Upper lobe of left lung (tissue), 6 donors: ENCODE results near the gene NSUN2. TPM values are rescaled to one million over a fixed set of nuclear protein-coding genes. Genes with fewer than 3 reads are reported as not detected.
A peak's percentile ranks its signal among the peaks of the same experiment; 100 is the strongest.

Experiments
- ATAC-seq, 2 donors: fragments of 200-7000 bp; cut with Tn5 transposase; one replicate each; pipeline ENCODE4 v1.9.1; 2022; ENCODE audit warnings: mild to moderate bottlenecking in 2 of 2, moderate library complexity in 2 of 2; ENCODE audit not compliant: low FRiP score in 2 of 2
- DNase-seq, 2 donors: peaks; one replicate each; pipeline ENCODE4 v3.0.0-alpha.2; 2019 to 2020
- H3K27ac ChIP-seq, 4 donors: fragments of 200-600 bp; sonication (generic); one replicate each; pipeline ENCODE4 v1.5.1; 2016 to 2019
- H3K27me3 ChIP-seq, 4 donors: fragments of 200-600 bp; sonication (generic); one replicate each; pipeline ENCODE4 v1.5.1; 2017 to 2019
- H3K36me3 ChIP-seq, 4 donors: fragments of 200-600 bp; sonication (generic); one replicate each; pipeline ENCODE4 v1.5.1; 2016 to 2019
- H3K4me1 ChIP-seq, 4 donors: fragments of 200-600 bp; sonication (generic); one replicate each; pipeline ENCODE4 v1.5.1; 2018 to 2019
- H3K4me3 ChIP-seq, 4 donors: fragments of 200-600 bp; sonication (generic); one replicate each; pipeline ENCODE4 v1.5.1; 2017 to 2019; ENCODE audit warnings: mild to moderate bottlenecking in 2 of 4, moderate library complexity in 1 of 4
- H3K9me3 ChIP-seq, 4 donors: fragments of 200-600 bp; sonication (generic); one replicate each; pipeline ENCODE4 v1.5.1; 2018 to 2019
- CTCF ChIP-seq, 6 experiments: fragments of 450-650 bp in 4 of 6; fragments of 200-600 bp in 2 of 6; sonication (generic) in 2 of 6; IDR thresholded peaks; one replicate each; pipeline ENCODE4 v1.5.1; 2016 to 2019; ENCODE audit warnings: antibody characterized with exemption in 6 of 6
- EP300 ChIP-seq, 4 donors: sonication (generic); formaldehyde crosslinking; IDR thresholded peaks; one replicate each; pipeline ENCODE4 v1.5.1; 2017; ENCODE audit warnings: antibody characterized with exemption in 4 of 4, control low read depth in 2 of 4
- POLR2A ChIP-seq, 4 donors: fragments of 450-650 bp; IDR thresholded peaks; one replicate each; pipeline ENCODE4 v1.5.1; 2016 to 2017; ENCODE audit warnings: antibody characterized with exemption in 4 of 4, mild to moderate bottlenecking in 2 of 4
- POLR2AphosphoS5 ChIP-seq, 2 donors: sonication (generic); formaldehyde crosslinking; IDR thresholded peaks; one replicate each; pipeline ENCODE4 v1.5.1; 2017; ENCODE audit warnings: antibody characterized with exemption in 2 of 2
- WGBS, 2 donors: methylation state at CpG; one replicate each; pipeline ENCODE4 v1.1.5; 2017 to 2018; 5-methylcytosine and 5-hydroxymethylcytosine counted together
- total RNA-seq, 6 donors: library from RNA; depleted of rRNA in 4 of 6; stranded (reverse); fragments of >200 nt in 4 of 6; gene quantifications; one replicate each; pipeline versions ENCODE4 v1.1.0 to v1.2.1, GENCODE V29; 2016 to 2021
- donor health status: DM: no; HTN: no; CAD: no; lungs with moderate emphysema.
- donor health status: DM: no; HTN: yes; CAD: no; lungs with severe emphysema.

NSUN2 gene
- total RNA-seq, 6 donors from 2014 or later, result 41.9 to 92.2 (median 52.2) TPM

DNA sequence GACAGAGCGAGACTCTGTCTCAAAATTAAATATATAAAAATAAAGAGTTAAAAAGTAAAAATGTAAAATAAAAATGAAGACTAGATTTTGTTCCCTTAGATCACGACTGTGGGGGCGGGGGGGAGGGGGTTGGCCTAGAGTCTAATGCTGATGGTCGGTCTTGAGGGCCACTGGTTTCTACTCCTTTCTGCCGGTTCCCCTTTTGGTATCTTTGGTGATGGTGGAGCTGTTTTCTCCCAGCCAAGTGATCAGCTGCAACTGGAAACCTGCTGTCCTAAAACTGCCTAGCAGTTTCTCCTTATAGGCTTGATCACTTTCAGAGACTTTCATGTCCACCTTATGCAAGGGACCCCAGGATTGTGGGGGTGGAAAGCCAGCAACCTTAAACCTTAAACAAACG, 1.5 kb upstream of the NSUN2 start:
- no peaks in the 10 kb centered on the region for H3K9me3 ChIP-seq
- H3K27me3 ChIP-seq, result no peaks in the 10 kb centered on the region
- peak overlapping the region in 1 of 4 donors; percentile 94 for H3K27ac ChIP-seq
- H3K36me3 ChIP-seq, result peaks cover 4 to 20% (median 8%) of the 10 kb centered on the region in 4 donors
- no peak for DNase-seq
- TF ChIP-seq CTCF (IDR thresholded peaks at IDR 0.05) (no peak), POLR2AphosphoS5 (IDR thresholded peaks at IDR 0.05) (no peak), POLR2A (IDR thresholded peaks at IDR 0.05) (no peak), EP300 (IDR thresholded peaks at IDR 0.05) (no peak)
- peaks cover 22 to 34% (median 26%) of the 10 kb centered on the region in 4 donors for H3K4me1 ChIP-seq
- ATAC-seq, result no peak
- peak overlapping the region in 3 of 4 donors; percentile 91 to 97 (median 95) for H3K4me3 ChIP-seq
- WGBS, 2 donors, result 16 to 19% methylated on average over 6 of the region's 6 CpGs

DNA sequence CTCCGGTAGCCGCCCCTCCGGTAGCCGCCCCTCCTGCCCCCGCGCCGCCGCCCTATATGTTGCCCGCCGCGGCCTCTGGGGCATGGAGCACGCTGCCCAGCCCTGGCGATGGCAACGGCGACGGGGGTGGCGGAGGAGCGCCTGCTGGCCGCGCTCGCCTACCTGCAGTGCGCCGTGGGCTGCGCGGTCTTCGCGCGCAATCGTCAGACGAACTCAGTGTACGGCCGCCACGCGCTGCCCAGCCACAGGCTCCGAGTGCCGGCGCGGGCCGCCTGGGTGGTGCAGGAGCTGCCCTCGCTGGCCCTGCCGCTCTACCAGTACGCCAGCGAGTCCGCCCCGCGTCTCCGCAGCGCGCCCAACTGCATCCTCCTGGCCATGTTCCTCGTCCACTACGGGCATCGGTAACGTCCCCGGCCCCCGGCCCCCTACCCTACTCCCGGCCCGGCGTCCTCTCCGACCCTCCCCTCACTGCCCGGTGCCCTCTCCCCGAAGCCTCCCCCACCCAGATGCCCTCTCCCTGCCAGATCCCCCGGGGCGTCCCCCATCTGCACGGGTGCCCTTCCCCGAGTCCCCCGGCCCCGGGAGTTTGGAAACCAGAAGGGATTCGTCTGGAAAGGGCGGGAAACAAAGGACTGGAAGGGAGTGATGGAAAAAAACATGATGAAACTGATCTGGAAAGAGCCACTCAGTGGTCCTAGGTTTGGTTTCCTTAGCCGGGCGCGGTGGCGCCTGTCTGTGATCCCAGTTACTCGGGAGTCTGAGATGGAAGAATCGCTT, 813 bp upstream of the NSUN2 start:
- peaks cover 4 to 26% (median 11%) of the 10 kb centered on the region in 4 donors for H3K36me3 ChIP-seq
- 2 to 4% methylated on average over 20 to 50 of the region's 75 CpGs for WGBS, 2 donors
- peaks cover 22 to 34% (median 26%) of the 10 kb centered on the region in 4 donors for H3K4me1 ChIP-seq
- no peaks in the 10 kb centered on the region for H3K9me3 ChIP-seq
- H3K27me3 ChIP-seq, result no peaks in the 10 kb centered on the region
- ATAC-seq, result peak; percentile 73 to 77
- TF ChIP-seq CTCF (IDR thresholded peaks at IDR 0.05), result peak in 1 of 6 experiments; percentile 10
- no peak for TF ChIP-seq EP300 (IDR thresholded peaks at IDR 0.05)
- DNase-seq, result peak in 1 of 2 donors; percentile 41
- peak overlapping the region; percentile 84 to 96 (median 94) for H3K27ac ChIP-seq
- peak overlapping the region; percentile 75 to 97 (median 93) for H3K4me3 ChIP-seq

DNA sequence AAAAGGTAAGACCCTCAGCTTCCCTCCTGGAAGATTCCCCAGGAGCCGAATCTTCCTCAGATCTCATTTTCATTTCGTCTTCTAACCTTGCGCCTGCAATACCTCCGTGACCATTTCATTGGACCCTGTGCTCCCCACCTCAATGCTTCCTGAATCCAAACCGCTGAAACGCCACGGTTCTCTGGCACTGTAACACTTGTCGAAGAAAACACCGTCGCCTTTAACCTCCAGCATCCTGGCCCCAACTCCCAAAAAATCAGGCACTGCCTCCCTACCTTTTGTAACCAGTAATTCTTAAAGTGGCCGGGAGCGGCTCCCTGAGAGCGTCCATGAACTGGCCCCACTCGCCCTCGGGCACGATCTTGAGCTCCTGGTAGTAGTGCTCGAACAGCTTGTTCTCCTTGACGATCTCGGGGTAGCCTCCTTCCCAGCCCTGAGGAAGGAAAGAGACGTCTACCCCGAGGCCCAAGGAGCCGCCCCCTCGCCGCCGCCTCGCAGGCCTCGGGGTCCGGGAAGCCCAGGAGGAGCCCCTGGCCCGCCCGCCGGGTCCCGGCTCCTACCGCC, 438 bp downstream of the NSUN2 start:
- TF ChIP-seq POLR2AphosphoS5 (IDR thresholded peaks at IDR 0.05), result no peak
- peak in 1 of 6 experiments; percentile 22 for TF ChIP-seq CTCF (IDR thresholded peaks at IDR 0.05)
- 0 to 2% methylated on average over 16 of the region's 33 CpGs for WGBS, 2 donors
- H3K9me3 ChIP-seq, result no peaks in the 10 kb centered on the region
- H3K4me3 ChIP-seq, result peak overlapping the region; percentile 75 to 97 (median 93)
- peaks cover 4 to 35% (median 14%) of the 10 kb centered on the region in 4 donors for H3K36me3 ChIP-seq
- peak in 1 of 2 donors; percentile 41 for DNase-seq
- H3K4me1 ChIP-seq, result peaks cover 22 to 34% (median 26%) of the 10 kb centered on the region in 4 donors
- peak in 1 of 2 donors; percentile 51 for ATAC-seq
- H3K27ac ChIP-seq, result peak overlapping the region; percentile 84 to 96 (median 94)
- no peaks in the 10 kb centered on the region for H3K27me3 ChIP-seq

DNA sequence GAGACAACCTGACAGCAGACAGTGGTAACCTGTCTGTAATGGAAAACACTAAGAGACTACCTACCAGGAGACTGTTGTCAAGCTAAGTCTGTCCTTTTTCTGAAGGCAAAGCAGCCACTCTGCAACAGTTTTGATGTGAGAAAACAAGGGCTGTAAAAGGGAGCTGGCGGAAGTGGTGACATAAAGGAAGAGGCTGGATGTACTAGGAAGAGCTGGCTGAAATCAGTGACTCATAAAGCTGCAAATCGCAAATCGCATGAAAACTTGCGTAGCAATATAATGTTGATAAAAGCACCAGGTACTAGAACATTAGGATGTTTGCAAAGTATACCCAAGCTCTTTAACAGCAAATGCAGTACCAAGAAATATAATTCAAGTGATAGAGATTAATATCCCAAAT, 1.4 kb downstream of the NSUN2 start:
- peaks cover 4 to 45% (median 15%) of the 10 kb centered on the region in 4 donors for H3K36me3 ChIP-seq
- no peak overlapping the region for H3K27ac ChIP-seq
- peaks cover 22 to 34% (median 26%) of the 10 kb centered on the region in 4 donors for H3K4me1 ChIP-seq
- no peaks in the 10 kb centered on the region for H3K27me3 ChIP-seq
- no peaks in the 10 kb centered on the region for H3K9me3 ChIP-seq
- TF ChIP-seq POLR2AphosphoS5 (IDR thresholded peaks at IDR 0.05), result no peak
- no peak for TF ChIP-seq EP300 (IDR thresholded peaks at IDR 0.05)
- TF ChIP-seq CTCF (IDR thresholded peaks at IDR 0.05), result no peak
- TF ChIP-seq POLR2A (IDR thresholded peaks at IDR 0.05), result no peak
- H3K4me3 ChIP-seq, result peak overlapping the region in 1 of 4 donors; percentile 91
- WGBS, 2 donors, result 87 to 95% methylated on average over 4 of the region's 4 CpGs
- no peak for DNase-seq
- ATAC-seq, result no peak
